ENCODE measurements around the gene PXYLP1.

GRCh38 chr3:141306922-141307321, 75.3 kb downstream of the PXYLP1 start:
- TF ChIP-seq CTCF (IDR thresholded peaks at IDR 0.05; ENCODE audit: poor library complexity) (no peak), EZH2 (IDR thresholded peaks at IDR 0.05; ENCODE audit: borderline replicate concordance) (no peak)

Data from hepatocyte (in vitro differentiated cells).